K562 (cell line): Measurements from ENCODE around the gene PGAM2.

ENCODE experiments used
- ELF1 ChIP-seq: fragments of 200-800 bp; sonication (Bioruptor generic); IDR thresholded peaks from 2 replicates; pipeline ENCODE4 v1.6.1; 2016; ENCODE audit warnings: missing genetic modification characterization, missing compliant biosample characterization
- JUNB ChIP-seq: fragments of 450-650 bp; formaldehyde crosslinking; conservative IDR thresholded peaks from 2 replicates; pipeline ENCODE4 v1.4.0; 2020; ENCODE audit warnings: mild to moderate bottlenecking
- L3MBTL2 ChIP-seq: fragments of 450-650 bp; IDR thresholded peaks from 2 replicates; pipeline ENCODE4 v1.6.1; 2016; ENCODE audit warnings: mild to moderate bottlenecking, moderate library complexity
- TF ChIP-seq, protein P1 (sequence below): sonication (generic); formaldehyde crosslinking; IDR thresholded peaks from 2 replicates; pipeline ENCODE4 v1.8.0; 2022; ENCODE audit warnings: mild to moderate bottlenecking, low read depth, missing genetic modification reagents
- TF ChIP-seq, protein P2 (sequence below), 2 experiments: IDR thresholded peaks in 1 of 2; conservative IDR thresholded peaks in 1 of 2; 2 replicates each; pipeline ENCODE4 v1.6.1; 2016; ENCODE audit warnings: low read depth in 2 of 2, mild to moderate bottlenecking in 1 of 2, missing compliant biosample characterization in 1 of 2, missing genetic modification characterization in 1 of 2, moderate library complexity in 1 of 2
- TF ChIP-seq, protein P3 (sequence below): fragments of 250-450 bp; sonication (Bioruptor Pico); IDR thresholded peaks from 2 replicates; pipeline ENCODE4 v1.8.0; 2022; ENCODE audit warnings: moderate library complexity, mild to moderate bottlenecking, inconsistent platforms

DNA sequence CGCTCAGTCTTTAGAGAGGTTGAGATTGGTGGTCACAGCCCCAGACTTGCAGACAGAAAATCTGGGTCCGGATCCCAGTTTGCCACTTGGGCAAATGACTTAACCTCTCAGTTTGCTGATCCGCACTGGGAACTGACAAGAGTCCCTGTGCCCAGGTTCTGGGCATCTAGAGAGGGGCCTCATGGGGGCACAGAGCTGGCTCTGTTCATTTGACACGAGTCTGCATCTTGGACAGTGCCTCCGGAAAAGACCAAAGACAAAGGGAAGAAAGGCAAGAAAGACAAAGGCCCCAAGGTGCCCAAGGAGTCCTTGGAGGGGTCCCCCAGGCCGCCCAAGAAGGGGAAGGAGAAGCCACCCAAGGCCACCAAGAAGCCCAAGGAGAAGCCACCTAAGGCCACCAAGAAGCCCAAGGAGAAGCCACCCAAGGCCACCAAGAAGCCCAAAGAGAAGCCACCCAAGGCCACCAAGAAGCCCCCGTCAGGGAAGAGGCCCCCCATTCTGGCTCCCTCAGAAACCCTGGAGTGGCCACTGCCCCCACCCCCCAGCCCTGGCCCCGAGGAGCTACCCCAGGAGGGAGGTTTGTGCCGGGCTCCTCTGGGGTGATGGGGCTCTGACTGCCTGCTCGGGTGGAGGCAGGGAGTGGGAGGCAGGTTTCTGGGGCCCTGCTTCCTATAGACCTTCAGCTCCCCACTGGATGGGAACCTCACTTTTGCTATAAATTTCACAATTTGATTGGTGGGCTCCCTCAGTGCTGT lies 41.1 kb upstream of the PGAM2 start:
- TF ChIP-seq, protein P1, sequence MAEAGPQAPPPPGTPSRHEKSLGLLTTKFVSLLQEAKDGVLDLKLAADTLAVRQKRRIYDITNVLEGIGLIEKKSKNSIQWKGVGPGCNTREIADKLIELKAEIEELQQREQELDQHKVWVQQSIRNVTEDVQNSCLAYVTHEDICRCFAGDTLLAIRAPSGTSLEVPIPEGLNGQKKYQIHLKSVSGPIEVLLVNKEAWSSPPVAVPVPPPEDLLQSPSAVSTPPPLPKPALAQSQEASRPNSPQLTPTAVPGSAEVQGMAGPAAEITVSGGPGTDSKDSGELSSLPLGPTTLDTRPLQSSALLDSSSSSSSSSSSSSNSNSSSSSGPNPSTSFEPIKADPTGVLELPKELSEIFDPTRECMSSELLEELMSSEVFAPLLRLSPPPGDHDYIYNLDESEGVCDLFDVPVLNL, result no peak
- TF ChIP-seq JUNB (CRISPR knock-in tag), result no peak
- no peak for TF ChIP-seq ELF1 (tag)
- TF ChIP-seq, protein P2, sequence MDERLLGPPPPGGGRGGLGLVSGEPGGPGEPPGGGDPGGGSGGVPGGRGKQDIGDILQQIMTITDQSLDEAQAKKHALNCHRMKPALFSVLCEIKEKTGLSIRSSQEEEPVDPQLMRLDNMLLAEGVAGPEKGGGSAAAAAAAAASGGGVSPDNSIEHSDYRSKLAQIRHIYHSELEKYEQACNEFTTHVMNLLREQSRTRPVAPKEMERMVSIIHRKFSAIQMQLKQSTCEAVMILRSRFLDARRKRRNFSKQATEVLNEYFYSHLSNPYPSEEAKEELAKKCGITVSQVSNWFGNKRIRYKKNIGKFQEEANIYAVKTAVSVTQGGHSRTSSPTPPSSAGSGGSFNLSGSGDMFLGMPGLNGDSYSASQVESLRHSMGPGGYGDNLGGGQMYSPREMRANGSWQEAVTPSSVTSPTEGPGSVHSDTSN (CRISPR knock-in tag; IDR thresholded peaks at IDR 0.05; ENCODE audit: low read depth), result no peak
- TF ChIP-seq, protein P2 (tag; conservative IDR thresholded peaks at IDR 0.05; ENCODE audit: low read depth), result no peak
- TF ChIP-seq, protein P3, sequence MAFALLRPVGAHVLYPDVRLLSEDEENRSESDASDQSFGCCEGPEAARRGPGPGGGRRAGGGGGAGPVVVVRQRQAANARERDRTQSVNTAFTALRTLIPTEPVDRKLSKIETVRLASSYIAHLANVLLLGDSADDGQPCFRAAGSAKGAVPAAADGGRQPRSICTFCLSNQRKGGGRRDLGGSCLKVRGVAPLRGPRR (CRISPR knock-in tag), result no peak
- TF ChIP-seq L3MBTL2, result no peak
